AG04450 (cell line): ENCODE data around the gene TSPAN9. TPM values are rescaled to one million over a fixed set of nuclear protein-coding genes. Genes with fewer than 3 reads are reported as not detected.

Source experiments
- CTCF ChIA-PET: fragments of 300-600, 350-600 bp; formaldehyde crosslinking; extraction: SDS; loops from one replicate; lab custom pipeline; 2022; ENCODE audit warnings: antibody characterized with exemption, inconsistent platforms; lab: Charles Lee
- POLR2A ChIA-PET: fragments of 350-600 bp; formaldehyde crosslinking; extraction: SDS; loops from one replicate; lab custom pipeline; 2021; ENCODE audit warnings: antibody characterized with exemption, inconsistent platforms; lab: Yijun Ruan, JAX
- DNase-seq: peaks from one replicate; pipeline ENCODE4 v3.0.0-alpha.2; 2011; ENCODE audit warnings: low read depth, low spot score
- H3K27ac ChIP-seq: one replicate; pipeline ENCODE4 v1.5.1; 2012; ENCODE audit warnings: low read depth, low read length, control low read depth
- H3K27me3 ChIP-seq: one replicate; pipeline ENCODE4 v1.6.0; 2012; ENCODE audit warnings: low read length; ENCODE audit not compliant: control insufficient read depth, insufficient read depth
- H3K4me3 ChIP-seq: 2 replicates; pipeline ENCODE4 v1.5.1; 2011; ENCODE audit warnings: mild to moderate bottlenecking, low read depth, low read length, control low read depth
- H3K9me3 ChIP-seq: 2 replicates; pipeline ENCODE4 v1.5.1; 2012; ENCODE audit warnings: low read length; ENCODE audit not compliant: control insufficient read depth, insufficient read depth
- CTCF ChIP-seq: IDR thresholded peaks from 2 replicates; pipeline ENCODE4 v1.5.1; 2011; ENCODE audit warnings: low read depth, low read length, control low read depth, inconsistent platforms
- polyA plus RNA-seq: library from polyadenylated mRNA; depleted of rRNA; stranded (reverse); fragments of >200 nt; gene quantifications from 2 replicates; pipeline ENCODE4 v1.2.3, GENCODE V29; 2011

Gene TSPAN9
- polyA plus RNA-seq, 1 experiment: 68.0 TPM

GRCh38 chr12:3161861-3162260 lies 84.7 kb downstream of the TSPAN9 start:
- Histone ChIP-seq H3K27ac (no peak overlapping the region), H3K9me3 (no peaks in the 10 kb centered on the region), H3K27me3 (no peaks in the 10 kb centered on the region), H3K4me3 (no peak overlapping the region)
- no peak for DNase-seq
- POLR2A ChIA-PET: no interaction called here
- CTCF ChIA-PET: interaction anchor here (0.9 to 2.8 kb wide), 5 partner anchors 8 to 138 kb away, joined by 3 to 9 read pairs (median 4); no protein-coding TSS in a partner anchor
- no peak for TF ChIP-seq CTCF

GRCh38 chr12:3164454-3165077 lies 87.4 kb downstream of the TSPAN9 start:
- no peaks in the 10 kb centered on the region for H3K27me3 ChIP-seq

GRCh38 chr12:3165078-3165980 lies 88.2 kb downstream of the TSPAN9 start:
- H3K27ac ChIP-seq: no peak overlapping the region
- no peak for TF ChIP-seq CTCF
- POLR2A ChIA-PET: no interaction called here
- no peak for DNase-seq
- H3K4me3 ChIP-seq: no peak overlapping the region
- no peaks in the 10 kb centered on the region for H3K27me3 ChIP-seq
- CTCF ChIA-PET: no interaction called here
- H3K9me3 ChIP-seq: no peaks in the 10 kb centered on the region

More at GRCh38 chr12:3164454-3165077, 87.4 kb downstream of the TSPAN9 start:
- ChIA-PET CTCF (no interaction called here), POLR2A (no interaction called here)
- TF ChIP-seq CTCF: no peak
- H3K27ac ChIP-seq: no peak overlapping the region
- H3K9me3 ChIP-seq: no peaks in the 10 kb centered on the region
- DNase-seq: no peak
- H3K4me3 ChIP-seq: no peak overlapping the region

DNA sequence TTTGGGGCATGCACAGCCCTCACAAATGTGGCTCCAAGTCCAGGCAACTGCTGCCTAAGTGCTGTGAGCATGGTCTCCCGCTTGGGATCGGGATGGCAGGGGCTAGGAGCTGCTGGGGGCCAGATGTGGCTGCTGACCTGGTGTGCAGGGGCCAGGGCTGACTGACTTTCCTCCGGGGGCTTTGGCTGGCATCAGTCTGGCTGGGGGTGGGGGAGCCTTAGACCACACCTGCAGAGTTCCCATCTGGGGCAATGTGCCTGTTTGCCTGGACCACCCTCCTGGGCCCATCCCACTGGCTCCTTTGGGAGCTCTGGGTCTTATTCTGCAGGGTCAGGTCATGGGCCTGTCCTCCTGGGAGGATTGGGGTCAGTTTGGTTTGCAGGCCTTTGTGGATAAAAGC lies 90.5 kb downstream of the TSPAN9 start:
- Histone ChIP-seq H3K27ac (no peak overlapping the region), H3K4me3 (no peak overlapping the region), H3K27me3 (no peaks in the 10 kb centered on the region), H3K9me3 (no peaks in the 10 kb centered on the region)
- CTCF ChIA-PET: interaction anchor here (0.9 to 3.1 kb wide), 7 partner anchors 14 to 133 kb away, joined by 3 to 31 read pairs (median 4); no protein-coding TSS in a partner anchor
- DNase-seq: no peak
- POLR2A ChIA-PET: interaction anchor here (1.6 kb wide), 1 partner anchor 9 kb away, joined by 6 read pairs; no protein-coding TSS in a partner anchor
- no peak for TF ChIP-seq CTCF
